Astrocyte (in vitro differentiated cells and primary cell): ENCODE data around the gene FAM200B.

Experiments used
- EZH2 ChIP-seq: IDR thresholded peaks from 2 replicates; pipeline ENCODE4 v1.6.1; 2012; ENCODE audit warnings: mild to moderate bottlenecking, low read length, inconsistent platforms; ENCODE audit not compliant: insufficient read depth
- TF ChIP-seq, protein P1 (sequence below): IDR thresholded peaks from 2 replicates; pipeline ENCODE4 v1.5.1; 2011; ENCODE audit warnings: low read depth, mild to moderate bottlenecking, inconsistent platforms, low read length, moderate library complexity; ENCODE audit not compliant: insufficient read depth

DNA sequence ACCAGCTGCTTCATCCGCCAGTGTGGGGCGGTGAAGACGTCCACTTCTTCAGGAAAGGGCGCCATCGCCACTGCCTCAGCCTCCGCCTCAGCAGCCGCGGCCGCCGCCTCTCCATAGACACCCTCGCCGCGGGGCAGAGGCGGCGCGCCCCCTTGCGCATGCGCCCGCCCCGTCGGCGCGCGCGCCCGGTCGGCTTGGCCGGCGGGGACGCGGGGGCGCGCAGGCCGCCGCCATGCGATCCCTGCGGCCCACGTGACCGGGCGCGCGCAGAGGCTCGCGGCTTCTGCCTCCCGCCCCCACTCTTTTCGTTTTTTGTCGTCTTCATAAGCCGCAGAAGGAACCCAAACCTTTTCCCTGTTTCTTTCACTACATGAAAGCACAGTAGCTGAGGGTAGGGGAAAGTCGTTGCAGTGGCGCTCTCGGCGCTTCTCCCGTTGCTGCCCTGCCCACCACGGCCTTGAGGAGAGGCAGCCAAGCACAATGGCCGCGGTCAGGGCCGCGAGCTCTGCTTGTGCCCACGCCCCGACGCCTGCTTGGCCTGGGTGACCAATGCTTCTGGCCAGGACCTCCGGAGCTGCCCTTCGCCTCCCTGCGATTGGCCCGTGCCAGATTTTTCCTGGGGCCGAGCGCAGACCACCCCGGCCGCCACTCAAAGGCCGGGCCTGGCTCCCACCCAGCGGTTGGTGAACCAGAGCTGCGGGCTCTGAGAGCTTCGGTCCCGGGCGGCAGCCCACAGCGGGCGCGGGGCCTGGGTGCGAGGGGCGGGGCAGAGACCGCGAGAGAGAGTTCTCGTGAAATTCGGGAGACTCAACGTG is 26.2 kb upstream of the FAM200B start, which contains the start of gene FBXL5:
- no peak for TF ChIP-seq EZH2
- TF ChIP-seq, protein P1, sequence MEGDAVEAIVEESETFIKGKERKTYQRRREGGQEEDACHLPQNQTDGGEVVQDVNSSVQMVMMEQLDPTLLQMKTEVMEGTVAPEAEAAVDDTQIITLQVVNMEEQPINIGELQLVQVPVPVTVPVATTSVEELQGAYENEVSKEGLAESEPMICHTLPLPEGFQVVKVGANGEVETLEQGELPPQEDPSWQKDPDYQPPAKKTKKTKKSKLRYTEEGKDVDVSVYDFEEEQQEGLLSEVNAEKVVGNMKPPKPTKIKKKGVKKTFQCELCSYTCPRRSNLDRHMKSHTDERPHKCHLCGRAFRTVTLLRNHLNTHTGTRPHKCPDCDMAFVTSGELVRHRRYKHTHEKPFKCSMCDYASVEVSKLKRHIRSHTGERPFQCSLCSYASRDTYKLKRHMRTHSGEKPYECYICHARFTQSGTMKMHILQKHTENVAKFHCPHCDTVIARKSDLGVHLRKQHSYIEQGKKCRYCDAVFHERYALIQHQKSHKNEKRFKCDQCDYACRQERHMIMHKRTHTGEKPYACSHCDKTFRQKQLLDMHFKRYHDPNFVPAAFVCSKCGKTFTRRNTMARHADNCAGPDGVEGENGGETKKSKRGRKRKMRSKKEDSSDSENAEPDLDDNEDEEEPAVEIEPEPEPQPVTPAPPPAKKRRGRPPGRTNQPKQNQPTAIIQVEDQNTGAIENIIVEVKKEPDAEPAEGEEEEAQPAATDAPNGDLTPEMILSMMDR, result no peak
